ENCODE data around the gene PTPRN2. TPM values are rescaled to one million over a fixed set of nuclear protein-coding genes. Genes with fewer than 3 reads are reported as not detected.

PTPRN2 gene
- total and polyA plus RNA-seq, 5 experiments from 2014 or later = 0.69 to 1.5 (median 0.99) TPM

- peaks cover 0 to 13% (median 3%) of the 10 kb centered on the region in 5 donors for H3K27me3 Mint-ChIP-seq
- no peaks in the 10 kb centered on the region for H3K36me3 Mint-ChIP-seq
- DNase-seq (peak in 1 of 10 donors; percentile 56), ATAC-seq (no peak)
- no peak overlapping the region for H3K4me3 Mint-ChIP-seq
- no peaks in the 10 kb centered on the region for H3K9me3 Mint-ChIP-seq
- no peak overlapping the region for H3K27ac Mint-ChIP-seq
- no peaks in the 10 kb centered on the region for H3K4me1 Mint-ChIP-seq
- POLR2A ChIA-PET = no interaction called here
Measured at GRCh38 chr7:158061884-158062656, 525.6 kb downstream of the PTPRN2 start.

GRCh38 chr7:158061026-158061630 lies 526.5 kb downstream of the PTPRN2 start:
- Mint-ChIP-seq H3K9me3 (no peaks in the 10 kb centered on the region), H3K27me3 (peaks cover 0 to 8% (median under 1%) of the 10 kb centered on the region in 5 donors), H3K4me3 (no peak overlapping the region), H3K4me1 (no peaks in the 10 kb centered on the region), H3K27ac (no peak overlapping the region), H3K36me3 (no peaks in the 10 kb centered on the region)
- POLR2A ChIA-PET = no interaction called here
- ATAC-seq = no peak
- peak in 1 of 10 donors; percentile 27 for DNase-seq

- Mint-ChIP-seq H3K9me3 (no peaks in the 10 kb centered on the region), H3K4me1 (no peaks in the 10 kb centered on the region), H3K4me3 (no peak overlapping the region), H3K36me3 (no peaks in the 10 kb centered on the region), H3K27me3 (peaks cover 0 to 8% (median 6%) of the 10 kb centered on the region in 5 donors), H3K27ac (no peak overlapping the region)
- POLR2A ChIA-PET = no interaction called here
- ATAC-seq (no peak), DNase-seq (peak in 1 of 10 donors; percentile 58)
Measured at GRCh38 chr7:158060216-158060615, 527.4 kb downstream of the PTPRN2 start.

- Mint-ChIP-seq H3K4me1 (no peaks in the 10 kb centered on the region), H3K27ac (no peak overlapping the region), H3K9me3 (no peaks in the 10 kb centered on the region), H3K27me3 (peaks cover 0 to 10% (median 0%) of the 10 kb centered on the region in 5 donors), H3K36me3 (no peaks in the 10 kb centered on the region), H3K4me3 (no peak overlapping the region)
- ATAC-seq (no peak), DNase-seq (no peak)
- POLR2A ChIA-PET = no interaction called here
Measured at GRCh38 chr7:158057446-158057845, 530.2 kb downstream of the PTPRN2 start.

- Mint-ChIP-seq H3K9me3 (no peaks in the 10 kb centered on the region), H3K4me1 (no peaks in the 10 kb centered on the region), H3K27ac (no peak overlapping the region), H3K4me3 (no peak overlapping the region), H3K27me3 (peaks cover 0 to 10% (median 2%) of the 10 kb centered on the region in 5 donors), H3K36me3 (no peaks in the 10 kb centered on the region)
- POLR2A ChIA-PET = no interaction called here
- DNase-seq (no peak), ATAC-seq (no peak)
Measured at GRCh38 chr7:158056761-158057160, 530.9 kb downstream of the PTPRN2 start.

- DNase-seq (no peak), ATAC-seq (no peak)
- peak overlapping the region in 1 of 10 donors; percentile 72 for H3K27ac Mint-ChIP-seq
- no peaks in the 10 kb centered on the region for H3K4me1 Mint-ChIP-seq
- H3K36me3 Mint-ChIP-seq = no peaks in the 10 kb centered on the region
- no peak overlapping the region for H3K4me3 Mint-ChIP-seq
- no peaks in the 10 kb centered on the region for H3K9me3 Mint-ChIP-seq
- POLR2A ChIA-PET = no interaction called here
- H3K27me3 Mint-ChIP-seq = peaks cover 0 to 10% (median 2%) of the 10 kb centered on the region in 5 donors
Measured at GRCh38 chr7:158055726-158056510, 531.7 kb downstream of the PTPRN2 start.

- H3K9me3 Mint-ChIP-seq = no peaks in the 10 kb centered on the region
- H3K27ac Mint-ChIP-seq = no peak overlapping the region
- ATAC-seq = no peak
- no peaks in the 10 kb centered on the region for H3K36me3 Mint-ChIP-seq
- no peaks in the 10 kb centered on the region for H3K4me1 Mint-ChIP-seq
- POLR2A ChIA-PET = no interaction called here
- no peak for DNase-seq
- H3K4me3 Mint-ChIP-seq = no peak overlapping the region
- H3K27me3 Mint-ChIP-seq = peaks cover 0 to 14% (median 4%) of the 10 kb centered on the region in 5 donors
Measured at GRCh38 chr7:158054611-158055010, 533.0 kb downstream of the PTPRN2 start.

- no peaks in the 10 kb centered on the region for H3K36me3 Mint-ChIP-seq
- POLR2A ChIA-PET = no interaction called here
- ATAC-seq = no peak
- H3K27me3 Mint-ChIP-seq = peaks cover 0 to 14% (median 4%) of the 10 kb centered on the region in 5 donors
- H3K9me3 Mint-ChIP-seq = no peaks in the 10 kb centered on the region
- H3K4me1 Mint-ChIP-seq = no peaks in the 10 kb centered on the region
- H3K27ac Mint-ChIP-seq = no peak overlapping the region
- H3K4me3 Mint-ChIP-seq = no peak overlapping the region
- DNase-seq = peak in 1 of 10 donors; percentile 15
Measured at GRCh38 chr7:158054081-158054480, 533.5 kb downstream of the PTPRN2 start.

GRCh38 chr7:158053183-158053915 lies 534.3 kb downstream of the PTPRN2 start:
- POLR2A ChIA-PET = no interaction called here
- Mint-ChIP-seq H3K27me3 (peaks cover 0 to 14% (median 4%) of the 10 kb centered on the region in 5 donors), H3K4me3 (no peak overlapping the region), H3K36me3 (no peaks in the 10 kb centered on the region), H3K9me3 (no peaks in the 10 kb centered on the region), H3K4me1 (no peaks in the 10 kb centered on the region), H3K27ac (no peak overlapping the region)
- ATAC-seq = no peak
- DNase-seq = no peak

GRCh38 chr7:158052381-158053060 lies 535.1 kb downstream of the PTPRN2 start:
- DNase-seq = peak in 1 of 10 donors; percentile 41
- POLR2A ChIA-PET = no interaction called here
- Mint-ChIP-seq H3K9me3 (no peaks in the 10 kb centered on the region), H3K27ac (no peak overlapping the region), H3K4me1 (no peaks in the 10 kb centered on the region), H3K4me3 (no peak overlapping the region), H3K27me3 (peaks cover 0 to 14% (median 4%) of the 10 kb centered on the region in 5 donors), H3K36me3 (no peaks in the 10 kb centered on the region)
- no peak for ATAC-seq

GRCh38 chr7:158051776-158052175 lies 535.8 kb downstream of the PTPRN2 start:
- H3K27me3 Mint-ChIP-seq = peaks cover 0 to 14% (median 4%) of the 10 kb centered on the region in 5 donors
- no peak overlapping the region for H3K4me3 Mint-ChIP-seq
- DNase-seq (peak in 1 of 10 donors; percentile 24), ATAC-seq (no peak)
- H3K36me3 Mint-ChIP-seq = no peaks in the 10 kb centered on the region
- H3K9me3 Mint-ChIP-seq = no peaks in the 10 kb centered on the region
- H3K4me1 Mint-ChIP-seq = no peaks in the 10 kb centered on the region
- H3K27ac Mint-ChIP-seq = no peak overlapping the region
- POLR2A ChIA-PET = no interaction called here

GRCh38 chr7:158050978-158051651 lies 536.5 kb downstream of the PTPRN2 start:
- no peak overlapping the region for H3K27ac Mint-ChIP-seq
- no peaks in the 10 kb centered on the region for H3K9me3 Mint-ChIP-seq
- POLR2A ChIA-PET = no interaction called here

More at GRCh38 chr7:158050978-158051651, 536.5 kb downstream of the PTPRN2 start:
- Mint-ChIP-seq H3K4me1 (no peaks in the 10 kb centered on the region), H3K27me3 (peaks cover 0 to 14% (median 4%) of the 10 kb centered on the region in 5 donors), H3K36me3 (no peaks in the 10 kb centered on the region), H3K4me3 (no peak overlapping the region)
- peak in 1 of 10 donors; percentile 40 for DNase-seq
- no peak for ATAC-seq

All from naive thymus-derived CD8-positive, alpha-beta T cell (primary cell).